HEK293 (cell line): ENCODE data around the gene SKIC8.

Experiments
- FEZF1 ChIP-seq: fragments of 450-650 bp; formaldehyde crosslinking; IDR thresholded peaks from 2 replicates; pipeline ENCODE4 v1.5.1; 2016; ENCODE audit warnings: missing biosample characterization, missing genetic modification characterization
- SP2 ChIP-seq: fragments of 450-650 bp; formaldehyde crosslinking; IDR thresholded peaks from 2 replicates; pipeline ENCODE4 v1.5.1; 2016; ENCODE audit warnings: missing biosample characterization, missing genetic modification characterization
- TCF7L2 ChIP-seq: IDR thresholded peaks from 2 replicates; pipeline ENCODE4 v1.6.1; 2011; ENCODE audit warnings: low read depth, mild to moderate bottlenecking, inconsistent platforms, low read length, moderate library complexity, borderline replicate concordance

DNA sequence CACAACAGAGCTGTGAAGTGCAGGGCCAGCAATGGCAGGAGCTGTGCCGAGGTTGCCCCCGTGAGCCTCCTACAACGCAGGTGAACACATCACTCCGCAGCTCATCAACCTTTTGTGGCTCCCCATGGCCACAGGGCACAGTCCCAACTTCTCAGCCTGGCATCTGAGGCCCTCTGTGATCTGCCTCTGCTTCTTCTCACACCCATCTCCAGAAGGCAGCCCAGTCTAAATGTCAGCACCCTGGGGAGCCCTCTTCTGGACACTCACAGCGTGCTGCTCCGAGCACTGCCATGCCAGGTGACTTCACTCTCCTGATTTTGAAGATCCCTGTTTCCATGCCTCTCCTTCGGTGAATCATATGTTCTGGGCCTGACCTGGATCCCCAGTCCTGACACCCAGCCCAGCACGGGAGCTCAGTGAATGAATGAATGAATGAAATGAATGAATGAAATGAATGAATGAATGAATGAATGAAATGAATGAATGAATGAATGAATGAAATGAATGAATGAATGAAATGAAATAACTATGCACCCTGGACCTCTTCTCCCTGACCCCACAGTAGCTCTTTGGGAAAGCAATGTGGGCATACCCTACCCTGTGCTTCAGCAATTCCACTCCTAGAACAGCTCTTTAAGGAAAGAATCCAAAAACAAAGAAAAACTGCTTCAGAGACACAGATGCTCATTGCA is 17.9 kb upstream of the SKIC8 start:
- TF ChIP-seq FEZF1 (tag by site-specific recombination) = no peak
- TF ChIP-seq SP2 (tag by site-specific recombination) = no peak
- no peak for TF ChIP-seq TCF7L2
